ENCODE data around the gene SHROOM2.
"Not testable (repeated sequence)": the region's sequence is repeated elsewhere in the genome, so short reads cannot be mapped to it uniquely, and the experiment has no call there.

The SHROOM2 gene

GRCh38 chrX:9781941-9782340, 4.3 kb upstream of the SHROOM2 start:
- no peak for DNase-seq (ENCODE audit: low read depth)

GRCh38 chrX:9784332-9784731, 1.9 kb upstream of the SHROOM2 start:
- no peak for DNase-seq (ENCODE audit: low read depth)

GRCh38 chrX:9785254-9785943, 830 bp upstream of the SHROOM2 start:
- no peak for DNase-seq (ENCODE audit: low read depth)

- DNase-seq (ENCODE audit: low read depth) = no peak
Measured at GRCh38 chrX:9786798-9787635, 788 bp downstream of the SHROOM2 start.

DNA sequence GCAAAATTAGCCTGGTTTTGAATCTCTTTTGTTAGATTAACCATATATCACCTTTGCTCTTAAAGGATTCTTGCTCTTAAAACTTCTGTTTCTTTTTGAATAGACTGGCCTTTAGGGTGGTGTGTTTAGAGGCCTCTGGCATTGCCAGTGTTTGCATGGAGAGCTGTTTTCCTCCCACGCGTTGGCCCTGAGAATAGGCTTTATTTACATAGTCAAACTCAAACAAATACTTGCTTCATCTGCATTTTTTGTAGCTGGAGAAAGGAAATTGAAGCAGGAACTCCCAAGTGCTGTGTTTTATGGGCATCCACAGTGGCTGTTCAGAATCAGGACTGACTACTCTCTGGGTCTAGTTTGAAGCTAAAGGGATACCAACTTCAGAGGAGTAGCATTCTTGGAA, 2.7 kb downstream of the SHROOM2 start:
- DNase-seq (ENCODE audit: low read depth) = no peak

DNA sequence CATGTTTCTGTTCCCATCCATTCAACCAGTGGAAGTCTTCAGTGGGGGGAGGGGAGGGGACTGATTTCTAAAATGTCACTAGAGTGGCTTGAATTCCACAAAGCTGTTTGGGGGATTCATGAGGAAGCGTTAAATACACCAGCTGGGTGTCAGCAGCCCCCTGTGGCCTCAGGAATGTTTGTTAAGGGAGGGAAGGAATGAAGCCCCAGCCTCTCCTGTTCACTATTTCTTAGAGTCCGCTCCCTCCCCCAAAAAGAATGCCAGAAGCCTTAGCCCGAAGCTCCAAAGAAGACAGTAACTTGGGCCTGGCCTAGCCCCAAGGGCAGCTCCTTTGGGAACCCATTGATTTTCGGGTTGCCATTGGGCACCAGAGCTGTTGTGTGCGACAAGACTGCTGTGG, 3.3 kb downstream of the SHROOM2 start:
- DNase-seq (ENCODE audit: low read depth) = no peak

GRCh38 chrX:9790866-9791265, 4.6 kb downstream of the SHROOM2 start:
- DNase-seq (ENCODE audit: low read depth) = no peak

- no peak for DNase-seq (ENCODE audit: low read depth)
Measured at GRCh38 chrX:9794495-9794894, 8.3 kb downstream of the SHROOM2 start.

DNA sequence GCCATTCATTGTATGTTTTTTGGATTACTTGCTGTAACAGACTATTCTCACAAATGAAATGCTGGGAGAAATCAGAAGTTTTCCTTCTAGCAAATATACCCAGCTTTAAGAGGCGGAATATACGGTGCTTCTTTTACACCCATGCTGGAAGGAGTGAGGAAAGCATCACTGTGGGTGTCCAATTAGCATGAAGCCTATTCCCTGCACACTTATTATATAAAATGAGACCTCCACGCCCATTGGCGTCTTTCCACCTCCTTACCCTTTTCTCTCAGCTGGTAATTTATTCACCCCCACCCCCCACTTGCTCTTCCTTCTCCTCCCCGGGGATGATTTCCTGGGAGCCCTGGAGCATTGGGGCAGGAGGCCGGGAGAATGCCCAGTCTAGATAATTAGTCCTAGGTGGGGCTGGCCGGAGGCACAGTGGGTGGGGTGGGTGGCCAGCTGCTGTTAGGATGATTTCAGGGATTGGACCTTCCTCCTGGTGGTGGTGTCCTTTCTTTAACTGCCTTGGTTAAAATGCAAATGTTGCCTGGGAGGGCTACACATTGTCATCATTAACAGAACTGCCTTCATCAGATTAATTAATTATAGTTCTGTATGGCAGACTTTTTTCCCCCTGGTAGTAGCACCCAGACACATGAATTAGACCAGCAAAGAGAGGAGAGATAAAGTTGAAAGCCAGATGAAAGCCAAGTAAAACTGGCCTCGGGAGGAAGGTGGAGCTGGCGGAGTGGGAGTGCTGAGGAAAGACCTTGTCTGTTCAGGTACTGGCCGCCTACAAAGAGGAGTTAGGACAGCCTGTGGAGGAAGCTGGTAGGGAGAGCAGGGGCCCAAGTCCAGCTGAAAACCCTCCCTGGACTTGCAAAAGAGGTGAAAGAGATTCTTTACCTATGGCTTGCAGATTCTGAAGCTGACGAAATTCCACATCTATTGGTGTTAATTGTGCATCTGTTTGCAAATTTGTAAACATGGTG, 11.4 kb downstream of the SHROOM2 start:
- no peak for DNase-seq (ENCODE audit: low read depth)

- no peak for DNase-seq (ENCODE audit: low read depth)
Measured at GRCh38 chrX:9802737-9803136, 16.5 kb downstream of the SHROOM2 start.

DNA sequence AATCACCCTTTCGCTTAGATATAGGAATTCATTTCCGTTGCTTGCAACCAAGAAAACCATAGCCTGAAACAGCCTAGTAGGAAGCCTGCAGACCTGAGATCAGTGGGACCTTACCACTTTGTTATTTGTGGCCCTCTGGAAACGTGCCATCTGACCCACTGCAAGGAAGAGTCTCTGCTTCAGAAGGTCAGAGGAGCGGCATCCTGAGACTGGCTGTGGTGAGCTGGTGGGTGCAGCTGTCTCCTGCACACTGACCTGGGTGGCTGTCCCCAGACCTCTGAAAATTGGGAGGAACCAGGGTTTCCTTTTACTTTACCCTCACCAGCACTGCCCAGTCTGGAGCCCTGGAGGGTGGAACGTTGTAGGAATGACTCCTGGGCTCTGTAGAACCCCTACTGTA, 18.2 kb downstream of the SHROOM2 start:
- no peak for DNase-seq (ENCODE audit: low read depth)

DNA sequence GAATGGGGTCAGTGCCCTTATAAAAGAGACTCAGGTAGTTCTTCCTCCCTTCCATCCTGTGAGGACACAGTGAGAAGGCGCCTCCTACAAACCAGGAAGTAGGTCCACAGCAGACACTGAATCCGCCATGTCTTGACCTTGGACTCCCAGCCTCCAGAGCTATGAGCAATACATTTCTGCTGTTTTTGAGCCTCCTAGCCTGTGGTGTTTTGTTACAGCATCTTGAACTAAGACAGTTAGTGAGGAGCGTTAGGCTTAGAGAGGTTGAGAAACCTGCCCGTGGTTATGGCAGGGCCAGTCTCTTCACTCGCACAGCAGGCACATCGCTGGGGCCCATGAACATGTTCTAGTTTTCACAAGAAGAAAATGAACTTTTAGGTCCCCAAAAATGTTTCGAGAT, 19.7 kb downstream of the SHROOM2 start:
- no peak for DNase-seq (ENCODE audit: low read depth)

GRCh38 chrX:9807355-9808182, 21.3 kb downstream of the SHROOM2 start:
- no peak for DNase-seq (ENCODE audit: low read depth)

DNA sequence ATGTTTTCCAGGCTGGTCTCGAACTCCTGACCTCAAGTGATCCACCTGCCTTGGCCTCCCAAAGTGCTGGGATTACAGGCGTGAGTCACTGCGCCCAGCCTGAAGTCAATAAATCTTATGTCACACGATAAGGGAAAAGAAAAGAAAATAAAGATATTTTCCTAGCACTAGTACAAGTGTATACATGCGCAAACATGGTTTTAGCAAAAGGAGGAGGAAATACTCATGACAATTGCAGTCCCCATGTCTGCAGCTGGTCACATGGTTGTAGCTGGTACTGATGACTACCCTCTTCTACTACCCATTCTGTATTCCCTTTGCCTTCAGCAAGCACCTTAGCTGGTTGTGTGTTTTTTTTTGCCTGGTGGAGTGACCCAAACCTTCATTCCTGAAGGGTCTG, 23.6 kb downstream of the SHROOM2 start:
- not testable (repeated sequence) for DNase-seq (ENCODE audit: low read depth)

DNA sequence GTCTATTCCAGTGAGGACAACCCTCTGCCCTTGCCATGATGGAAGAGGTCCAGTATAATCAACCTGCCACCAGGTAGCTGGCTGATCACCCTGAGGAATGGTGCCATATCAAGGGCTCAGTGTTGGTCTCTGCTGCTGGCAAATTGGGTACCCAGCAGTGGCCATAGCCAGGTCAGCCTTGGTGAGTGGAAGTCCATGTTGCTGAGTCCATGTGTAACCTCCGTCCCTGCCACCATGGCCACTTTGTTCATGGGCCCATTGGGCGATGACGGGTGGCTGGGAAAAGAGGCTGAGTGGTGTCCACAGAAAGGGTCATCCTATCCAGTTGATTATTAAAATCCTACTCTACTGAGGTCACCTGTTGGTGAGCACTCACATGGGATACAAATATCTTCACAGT, 24.9 kb downstream of the SHROOM2 start:
- not testable (repeated sequence) for DNase-seq (ENCODE audit: low read depth)

GRCh38 chrX:9816084-9816700, 30.0 kb downstream of the SHROOM2 start:
- no peak for DNase-seq (ENCODE audit: low read depth)

- no peak for DNase-seq (ENCODE audit: low read depth)
Measured at GRCh38 chrX:9821572-9821971, 35.3 kb downstream of the SHROOM2 start.

DNA sequence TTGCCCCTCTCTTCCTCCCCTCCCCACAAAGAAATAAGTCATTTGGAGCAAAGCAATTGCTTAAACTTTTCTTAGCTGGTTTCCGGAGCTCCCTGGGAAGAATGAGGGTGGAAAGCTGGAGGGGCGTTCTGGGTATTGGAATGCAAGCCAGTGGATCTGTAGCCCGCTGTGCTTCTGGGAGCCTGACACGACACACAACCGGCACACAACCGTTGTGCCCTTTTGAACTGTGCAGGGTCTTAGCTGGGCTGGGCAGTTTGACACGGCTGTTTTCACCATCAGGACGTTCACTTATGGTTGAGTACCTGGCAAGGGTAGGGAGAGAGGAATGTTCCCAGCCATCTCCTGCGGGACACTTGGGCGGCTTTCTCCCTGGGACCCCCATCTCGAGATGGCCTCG, 38.3 kb downstream of the SHROOM2 start:
- DNase-seq (ENCODE audit: low read depth) = no peak

GRCh38 chrX:9825129-9825790, 39.0 kb downstream of the SHROOM2 start:
- DNase-seq (ENCODE audit: low read depth) = no peak

GRCh38 chrX:9825966-9826365, 39.7 kb downstream of the SHROOM2 start:
- no peak for DNase-seq (ENCODE audit: low read depth)
